NCI-H1930 (cell line): ENCODE measurements around the gene CBY1.
"Not testable (repeated sequence)": the region's sequence is repeated elsewhere in the genome, so short reads cannot be mapped to it uniquely, and the experiment has no call there.

Experiments
- DNase-seq, 2 experiments: peaks; one replicate each; lab custom pipeline; 2025; lab: John Stamatoyannopoulos, UW

The CBY1 gene

DNA sequence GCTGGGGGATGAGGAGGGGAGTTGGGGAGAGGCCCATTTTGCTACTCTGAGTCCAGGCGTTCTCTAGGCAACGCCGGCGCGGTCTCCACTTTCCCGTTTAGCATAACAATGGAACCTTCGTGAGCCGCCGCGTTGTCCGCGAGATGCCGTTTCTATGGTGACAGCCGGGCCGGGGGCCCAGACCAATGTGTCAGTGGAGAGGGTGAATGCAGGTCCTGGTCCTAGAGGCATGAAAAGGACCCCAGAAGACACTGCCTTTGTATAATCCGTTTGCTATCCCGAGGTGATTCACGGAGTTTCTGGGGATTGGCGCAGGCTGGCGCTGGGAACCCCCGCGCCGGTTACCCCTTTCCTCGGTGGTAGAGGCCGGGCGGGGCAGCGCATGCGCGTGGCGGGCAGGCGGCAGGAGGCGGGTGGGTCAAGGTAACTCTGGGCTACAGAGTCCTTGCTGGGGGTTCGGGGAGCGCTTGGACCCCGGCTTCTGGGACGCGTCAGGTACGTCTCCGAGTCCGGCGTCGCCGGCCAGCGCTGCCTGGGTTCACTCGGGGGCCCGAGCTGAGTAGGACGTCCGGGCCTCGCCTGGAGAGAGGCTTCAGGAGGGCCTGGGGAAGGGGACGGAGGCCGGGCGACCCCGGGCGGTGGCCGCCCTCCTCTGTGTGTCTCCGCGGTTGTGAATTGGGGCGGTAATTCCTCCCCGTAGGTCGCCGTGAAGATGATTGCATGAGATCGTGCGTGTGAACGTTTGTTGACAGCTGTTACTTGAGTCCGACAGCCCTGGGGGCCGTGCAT is at the start of gene CBY1, which contains the start of gene FAM227A:
CBY1 (plus strand) TSS at position 383 of the 789 bp plus-strand sequence. CDS start 11,417 bp downstream, outside the sequence.
FAM227A (minus strand) TSS at position 137 of the 789 bp plus-strand sequence. CDS start 6,224 bp downstream, outside the sequence.
- peak; percentile 91 to 94 for DNase-seq

DNA sequence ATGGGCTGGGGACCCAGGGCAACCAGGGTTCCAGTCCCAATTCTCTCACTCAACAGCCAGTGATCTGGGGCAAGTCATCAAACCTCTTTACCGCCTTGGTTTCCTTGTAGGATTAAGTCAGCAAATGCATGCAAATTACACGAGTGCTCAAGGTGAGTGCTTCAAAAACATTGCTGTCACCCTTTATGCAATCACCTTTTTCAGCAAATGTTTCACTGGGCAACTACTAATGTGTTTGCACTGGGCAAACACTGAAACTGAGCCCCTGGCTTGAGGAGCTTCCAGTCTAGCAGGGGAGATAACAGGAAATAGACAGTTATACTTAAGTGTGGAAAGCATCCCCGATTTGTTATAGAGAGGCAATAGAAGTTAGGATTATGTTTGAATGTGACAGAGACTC is 48.8 kb upstream of the CBY1 start:
- DNase-seq: no peak

DNA sequence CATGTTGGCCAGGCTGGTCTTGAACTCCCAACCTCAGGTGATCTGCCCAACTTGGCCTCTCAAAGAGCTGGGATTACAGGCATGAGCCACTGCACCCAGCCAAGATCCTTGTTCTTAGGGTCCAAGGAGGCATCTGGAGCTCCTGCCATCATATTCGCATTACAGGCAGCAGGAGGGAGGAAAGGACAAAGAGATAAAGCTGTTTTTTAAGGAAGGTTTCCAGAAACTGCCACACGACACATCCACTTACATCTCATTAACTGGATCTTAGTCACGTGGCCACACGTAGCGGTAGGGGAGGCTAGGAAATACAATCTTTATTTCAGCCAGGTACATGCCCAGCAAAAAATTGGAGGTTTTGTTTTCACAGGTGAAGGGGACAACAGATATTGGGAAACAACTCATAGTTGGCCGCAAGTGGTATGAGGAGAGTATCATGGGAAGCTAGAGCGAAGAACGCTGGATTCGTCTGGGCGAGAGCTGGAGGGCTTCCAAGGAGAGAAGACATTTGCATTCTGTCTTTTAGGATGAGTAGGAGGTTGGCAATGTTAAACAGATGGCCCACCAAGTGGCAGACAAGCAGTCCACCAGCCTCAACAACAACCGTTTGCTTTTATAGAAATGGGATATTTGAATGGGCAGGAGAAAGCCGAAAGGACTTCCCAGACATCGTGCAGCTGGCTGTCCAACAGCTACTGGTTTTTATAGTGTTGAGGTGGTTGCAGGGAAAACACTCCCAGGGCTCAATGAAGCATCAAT is 47.3 kb upstream of the CBY1 start:
- no peak for DNase-seq

DNA sequence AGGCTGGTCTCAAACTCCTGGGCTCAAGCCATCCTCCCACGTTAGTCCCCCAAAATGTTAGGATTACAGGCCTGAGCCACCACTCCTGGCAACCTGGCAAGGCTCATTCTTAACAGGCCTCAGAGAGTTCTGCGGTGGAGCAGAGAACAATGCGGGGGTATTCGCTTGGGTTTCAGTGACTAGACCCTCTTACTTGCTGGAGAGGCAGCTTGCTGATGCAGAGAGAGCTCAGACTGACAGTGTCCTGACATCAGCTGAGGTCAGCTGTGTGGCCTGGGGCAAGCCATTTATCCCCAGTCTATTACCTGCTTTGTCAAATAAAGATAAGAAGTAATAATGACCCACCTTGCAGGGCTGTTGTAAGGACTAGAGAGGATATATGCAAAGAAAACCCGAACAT is 46.2 kb upstream of the CBY1 start:
- DNase-seq: no peak

DNA sequence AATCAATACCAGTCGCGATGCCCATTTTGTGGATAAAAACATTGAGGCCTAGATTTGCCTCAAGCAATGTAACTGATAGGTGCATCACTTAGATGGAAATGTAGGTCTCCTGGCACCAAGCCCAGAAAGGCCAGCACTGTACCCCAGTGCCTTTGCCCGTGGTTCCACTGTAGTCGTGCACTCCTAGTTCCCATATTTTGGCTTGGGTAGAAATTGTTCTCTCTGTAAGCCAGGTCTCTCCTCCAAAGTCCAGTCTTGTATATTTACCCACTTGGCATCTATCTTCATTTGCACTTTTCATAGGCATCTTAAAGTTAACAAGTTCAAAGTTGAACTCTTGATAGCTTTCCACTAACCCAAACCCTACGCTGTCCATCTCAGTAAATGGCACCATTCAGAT is 44.9 kb upstream of the CBY1 start:
- no peak for DNase-seq

- DNase-seq: no peak
These were observed 44.0 kb upstream of the CBY1 start for GRCh38 chr22:38612217-38613006.

DNA sequence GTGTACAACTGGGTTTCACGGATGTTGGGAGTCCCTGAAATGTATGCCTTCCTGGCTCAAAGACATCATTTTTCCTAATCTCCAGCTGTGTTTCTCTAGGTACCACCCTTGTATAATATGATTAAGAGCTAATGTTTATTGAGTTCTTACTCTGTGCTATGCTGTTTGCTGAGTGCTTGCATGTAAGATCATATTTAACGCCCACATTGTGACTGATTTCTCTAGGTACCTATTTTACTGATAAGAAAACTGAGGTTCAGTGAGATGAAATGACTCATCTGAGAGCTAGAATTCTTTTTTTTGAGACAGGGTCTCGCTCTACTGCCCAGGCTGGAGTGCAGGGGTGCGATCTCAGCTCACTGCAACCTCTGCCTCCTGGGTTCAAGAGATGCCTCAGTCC is 42.9 kb upstream of the CBY1 start:
- no peak for DNase-seq

DNA sequence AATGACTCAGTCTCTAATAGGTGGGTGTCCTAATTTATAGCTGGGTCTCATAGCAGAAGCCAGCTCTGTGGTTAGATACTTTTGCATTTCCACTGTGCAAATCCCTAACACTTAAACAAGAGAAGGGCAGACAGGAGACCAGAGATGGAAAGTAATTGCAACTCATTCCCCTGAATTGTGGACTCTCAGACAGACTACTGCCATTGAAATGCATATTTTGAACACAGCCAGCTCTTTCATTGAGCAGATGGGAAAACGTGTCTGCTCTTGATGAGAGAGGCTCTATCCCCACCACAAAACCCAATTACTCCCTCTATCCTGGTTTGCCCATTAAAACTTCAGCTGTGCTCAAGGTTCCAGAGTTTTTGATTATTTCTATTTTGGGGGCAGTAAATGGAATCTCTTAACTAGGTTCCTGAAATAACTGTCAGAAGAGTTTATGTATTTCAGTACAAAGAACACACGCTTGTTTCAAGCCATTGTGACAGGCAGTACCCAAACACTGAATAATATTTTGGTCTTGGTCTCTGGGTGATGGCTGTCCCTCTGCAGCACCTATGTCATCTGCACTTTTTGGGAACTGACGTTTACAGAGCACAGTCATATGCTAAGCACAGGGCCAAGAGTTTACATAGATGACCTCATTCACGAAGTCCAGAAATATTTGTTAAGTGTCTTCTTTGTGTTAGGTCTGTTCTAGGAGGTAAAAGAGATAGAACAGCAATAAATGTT is 41.9 kb upstream of the CBY1 start:
- DNase-seq: no peak

- not testable (repeated sequence) for DNase-seq
These were observed 41.4 kb upstream of the CBY1 start for GRCh38 chr22:38615064-38615405.

- no peak for DNase-seq
These were observed 38.2 kb upstream of the CBY1 start for GRCh38 chr22:38618258-38618657.

- DNase-seq: no peak
These were observed 37.8 kb upstream of the CBY1 start for GRCh38 chr22:38618682-38619081.

DNA sequence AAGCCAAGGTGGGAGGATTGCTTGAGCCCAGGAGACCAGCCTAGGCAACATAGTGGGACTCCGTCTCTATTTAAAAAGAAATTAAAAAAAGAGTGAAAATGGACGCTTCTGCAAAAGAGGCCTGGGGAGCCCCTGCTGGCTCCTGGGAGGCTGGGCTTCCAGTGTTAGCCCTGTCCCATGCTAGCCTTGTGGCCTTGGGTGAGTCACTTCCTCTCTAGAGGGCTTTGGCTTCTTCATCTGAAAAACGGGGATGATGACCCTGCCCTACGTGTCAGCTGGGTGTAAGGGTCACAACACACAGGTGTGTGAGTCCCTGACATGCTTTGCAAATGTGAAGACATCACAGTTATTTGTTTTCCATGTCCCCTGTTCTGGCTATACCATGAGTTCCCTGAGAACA is 33.1 kb upstream of the CBY1 start:
- DNase-seq: no peak

GRCh38 chr22:38628444-38628843 is 28.0 kb upstream of the CBY1 start:
- DNase-seq: no peak

DNA sequence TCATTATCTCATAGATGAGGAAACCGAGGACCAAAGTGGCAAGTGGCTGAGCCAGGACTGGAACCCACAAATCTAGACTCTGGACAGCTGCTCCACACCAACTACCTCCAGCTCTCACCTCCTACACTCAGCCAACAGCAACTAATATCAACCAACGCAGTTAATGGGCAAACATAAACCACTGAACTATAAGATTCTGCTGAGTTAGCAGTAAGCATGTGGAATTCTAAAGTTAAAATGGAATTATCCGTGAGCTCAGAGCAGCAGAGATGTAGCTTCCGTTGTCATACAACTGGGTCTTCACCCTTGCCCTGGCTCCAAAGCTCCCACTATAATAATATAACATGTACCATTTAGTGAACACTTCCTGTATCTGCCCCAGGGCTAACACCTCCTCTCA is 27.3 kb upstream of the CBY1 start:
- DNase-seq: no peak

GRCh38 chr22:38631724-38632123 is 24.7 kb upstream of the CBY1 start:
- DNase-seq: no peak

DNA sequence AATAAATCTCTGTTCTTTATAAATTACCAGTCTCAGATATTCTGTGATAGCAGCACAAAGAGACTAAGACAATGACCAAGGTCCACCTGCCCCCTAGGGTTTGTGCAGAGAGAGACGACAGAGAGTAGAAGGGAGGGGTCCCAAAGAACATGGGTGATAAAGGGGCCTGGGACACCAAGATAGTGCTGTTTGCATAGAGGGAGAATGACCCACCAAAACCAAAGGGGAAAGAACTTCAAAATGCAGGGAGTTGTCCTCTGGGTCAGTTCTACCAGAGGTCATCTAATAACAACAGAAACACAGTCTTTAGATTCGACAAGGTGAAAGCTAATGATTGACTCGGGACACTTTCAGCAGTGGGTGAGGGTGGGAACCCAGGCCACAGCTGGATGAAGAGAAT is 23.9 kb upstream of the CBY1 start:
- DNase-seq: no peak

DNA sequence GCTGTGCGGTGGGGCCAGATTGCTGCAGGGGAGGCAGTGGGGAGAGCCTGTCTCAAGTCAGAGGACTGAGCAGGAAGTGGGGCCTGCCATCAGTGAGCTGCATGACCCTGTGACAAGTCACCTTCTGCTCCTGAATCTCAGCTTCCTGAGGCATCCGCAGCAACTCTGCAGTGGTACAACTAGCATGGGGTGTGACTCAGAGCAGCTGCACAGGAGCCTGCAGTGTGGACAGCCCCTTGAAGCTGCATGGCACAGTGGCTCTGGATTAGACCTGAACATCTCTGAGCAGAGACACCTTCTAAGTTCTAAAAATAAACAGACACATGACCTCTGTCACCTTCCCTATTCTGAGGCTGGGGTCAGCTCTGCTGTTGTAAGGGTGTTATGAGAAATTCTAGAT is 18.2 kb upstream of the CBY1 start:
- DNase-seq: no peak

DNA sequence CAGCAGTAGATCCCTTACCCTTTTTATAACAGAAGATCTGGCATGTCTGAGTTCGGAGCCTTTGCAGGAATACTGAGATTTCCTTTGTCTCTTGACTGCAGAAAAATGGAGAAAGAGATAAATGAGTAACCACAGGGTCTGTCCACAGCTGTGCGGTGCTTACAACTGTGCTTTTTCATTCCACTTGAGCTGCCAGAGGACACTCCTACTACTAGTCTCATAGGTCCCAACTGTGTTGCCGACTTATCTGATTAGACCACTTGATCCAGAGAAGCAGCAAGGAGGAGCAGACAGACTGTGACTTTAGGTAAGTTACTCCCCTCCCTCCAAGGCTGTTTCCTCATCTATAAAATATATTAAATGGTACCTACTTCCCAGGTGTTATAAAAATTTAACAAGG is 17.7 kb upstream of the CBY1 start:
- no peak for DNase-seq

- no peak for DNase-seq
These were observed 14.9 kb upstream of the CBY1 start for GRCh38 chr22:38641476-38642040.

DNA sequence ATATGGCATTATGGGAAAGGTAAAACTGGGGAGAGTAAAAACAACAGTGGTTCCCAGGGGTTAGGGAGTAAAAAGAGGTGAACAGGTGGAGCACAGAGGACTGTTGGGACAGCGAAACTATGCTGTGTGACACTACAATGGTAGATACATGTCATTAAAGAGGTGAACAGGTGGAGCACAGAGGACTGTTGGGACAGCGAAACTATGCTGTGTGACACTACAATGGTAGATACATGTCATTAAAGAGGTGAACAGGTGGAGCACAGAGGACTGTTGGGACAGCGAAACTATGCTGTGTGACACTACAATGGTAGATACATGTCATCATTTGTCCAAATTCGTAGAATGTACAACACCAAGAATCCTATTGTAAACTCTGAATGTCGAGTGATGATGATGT is 12.2 kb upstream of the CBY1 start:
- DNase-seq: not testable (repeated sequence)

- no peak for DNase-seq
These were observed 11.0 kb upstream of the CBY1 start for GRCh38 chr22:38645430-38645829.
